ENCODE results near the gene CNOT6.

DNA sequence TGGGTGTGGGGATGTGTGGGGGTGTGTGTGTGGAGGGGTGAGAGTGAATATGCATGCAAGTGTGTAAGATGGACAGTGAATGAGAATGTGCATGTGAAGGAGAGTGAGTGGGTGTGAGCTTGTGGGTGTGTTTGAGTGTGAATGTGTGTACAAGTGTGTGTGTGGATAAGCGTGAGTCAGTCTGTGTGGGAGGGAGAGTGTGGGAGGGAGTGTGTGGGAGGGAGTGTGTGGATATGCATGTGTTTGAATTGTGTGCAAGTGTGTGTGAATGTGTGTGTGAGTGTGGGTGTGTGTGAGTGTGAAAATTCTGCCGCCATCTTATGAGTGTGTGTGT lies 100.8 kb downstream of the CNOT6 start:
- TF ChIP-seq HCFC1 (IDR thresholded peaks at IDR 0.05; ENCODE audit: low read length) (no peak), ZNF217 (IDR thresholded peaks at IDR 0.05) (no peak), RCOR1 (conservative IDR thresholded peaks at IDR 0.05; ENCODE audit: low read depth, low read length) (no peak), SMC3 (IDR thresholded peaks at IDR 0.05; ENCODE audit: borderline replicate concordance, low read length) (no peak), CHD4 (IDR thresholded peaks at IDR 0.05) (no peak), POLR2A (IDR thresholded peaks at IDR 0.05; ENCODE audit: low read depth, low read length) (no peak), FOXM1 (IDR thresholded peaks at IDR 0.05; ENCODE audit: low read depth, low read length) (no peak), PML (IDR thresholded peaks at IDR 0.05; ENCODE audit: low read length) (no peak), EZH2 (IDR thresholded peaks at IDR 0.05; ENCODE audit: borderline replicate concordance, control insufficient read depth, low read depth, low read length) (no peak), EGR1 (IDR thresholded peaks at IDR 0.05; ENCODE audit: borderline replicate concordance in 1 of 2, low read depth in 2 of 2, low read length in 2 of 2) (no peak)
- TF ChIP-seq, protein P1, sequence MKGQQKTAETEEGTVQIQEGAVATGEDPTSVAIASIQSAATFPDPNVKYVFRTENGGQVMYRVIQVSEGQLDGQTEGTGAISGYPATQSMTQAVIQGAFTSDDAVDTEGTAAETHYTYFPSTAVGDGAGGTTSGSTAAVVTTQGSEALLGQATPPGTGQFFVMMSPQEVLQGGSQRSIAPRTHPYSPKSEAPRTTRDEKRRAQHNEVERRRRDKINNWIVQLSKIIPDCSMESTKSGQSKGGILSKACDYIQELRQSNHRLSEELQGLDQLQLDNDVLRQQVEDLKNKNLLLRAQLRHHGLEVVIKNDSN (IDR thresholded peaks at IDR 0.05; ENCODE audit: borderline replicate concordance, extremely low read length, insufficient read depth, low read depth, low read length): no peak
- TF ChIP-seq, protein P2, sequence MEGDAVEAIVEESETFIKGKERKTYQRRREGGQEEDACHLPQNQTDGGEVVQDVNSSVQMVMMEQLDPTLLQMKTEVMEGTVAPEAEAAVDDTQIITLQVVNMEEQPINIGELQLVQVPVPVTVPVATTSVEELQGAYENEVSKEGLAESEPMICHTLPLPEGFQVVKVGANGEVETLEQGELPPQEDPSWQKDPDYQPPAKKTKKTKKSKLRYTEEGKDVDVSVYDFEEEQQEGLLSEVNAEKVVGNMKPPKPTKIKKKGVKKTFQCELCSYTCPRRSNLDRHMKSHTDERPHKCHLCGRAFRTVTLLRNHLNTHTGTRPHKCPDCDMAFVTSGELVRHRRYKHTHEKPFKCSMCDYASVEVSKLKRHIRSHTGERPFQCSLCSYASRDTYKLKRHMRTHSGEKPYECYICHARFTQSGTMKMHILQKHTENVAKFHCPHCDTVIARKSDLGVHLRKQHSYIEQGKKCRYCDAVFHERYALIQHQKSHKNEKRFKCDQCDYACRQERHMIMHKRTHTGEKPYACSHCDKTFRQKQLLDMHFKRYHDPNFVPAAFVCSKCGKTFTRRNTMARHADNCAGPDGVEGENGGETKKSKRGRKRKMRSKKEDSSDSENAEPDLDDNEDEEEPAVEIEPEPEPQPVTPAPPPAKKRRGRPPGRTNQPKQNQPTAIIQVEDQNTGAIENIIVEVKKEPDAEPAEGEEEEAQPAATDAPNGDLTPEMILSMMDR (IDR thresholded peaks at IDR 0.05 in 2 of 3, conservative IDR thresholded peaks at IDR 0.05 in 1 of 3; ENCODE audit: control insufficient read depth in 2 of 3, extremely low read depth in 1 of 3, insufficient read depth in 1 of 3, low read depth in 3 of 3, low read length in 3 of 3): no peak
- TF ChIP-seq, protein P3, sequence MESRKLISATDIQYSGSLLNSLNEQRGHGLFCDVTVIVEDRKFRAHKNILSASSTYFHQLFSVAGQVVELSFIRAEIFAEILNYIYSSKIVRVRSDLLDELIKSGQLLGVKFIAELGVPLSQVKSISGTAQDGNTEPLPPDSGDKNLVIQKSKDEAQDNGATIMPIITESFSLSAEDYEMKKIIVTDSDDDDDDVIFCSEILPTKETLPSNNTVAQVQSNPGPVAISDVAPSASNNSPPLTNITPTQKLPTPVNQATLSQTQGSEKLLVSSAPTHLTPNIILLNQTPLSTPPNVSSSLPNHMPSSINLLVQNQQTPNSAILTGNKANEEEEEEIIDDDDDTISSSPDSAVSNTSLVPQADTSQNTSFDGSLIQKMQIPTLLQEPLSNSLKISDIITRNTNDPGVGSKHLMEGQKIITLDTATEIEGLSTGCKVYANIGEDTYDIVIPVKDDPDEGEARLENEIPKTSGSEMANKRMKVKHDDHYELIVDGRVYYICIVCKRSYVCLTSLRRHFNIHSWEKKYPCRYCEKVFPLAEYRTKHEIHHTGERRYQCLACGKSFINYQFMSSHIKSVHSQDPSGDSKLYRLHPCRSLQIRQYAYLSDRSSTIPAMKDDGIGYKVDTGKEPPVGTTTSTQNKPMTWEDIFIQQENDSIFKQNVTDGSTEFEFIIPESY (IDR thresholded peaks at IDR 0.05): no peak

Data from GM12878 (cell line).